Ovary (tissue), 3 donors: ENCODE measurements around the gene CADPS2.

ENCODE experiments used
- EP300 ChIP-seq: sonication (generic); formaldehyde crosslinking; IDR thresholded peaks from one replicate; pipeline ENCODE4 v1.6.1; 2017; ENCODE audit warnings: antibody characterized with exemption
- TF ChIP-seq, protein P1 (sequence below), 3 donors: fragments of 450-650 bp in 2 of 3; fragments of 200-600 bp in 1 of 3; IDR thresholded peaks; one replicate each; pipeline versions ENCODE4 v1.5.1 to v1.8.0; 2016 to 2022; ENCODE audit warnings: antibody characterized with exemption in 3 of 3, mild to moderate bottlenecking in 1 of 3
- donor health status: DM: no; HTN: no; CAD: no.

- TF ChIP-seq, protein P1, sequence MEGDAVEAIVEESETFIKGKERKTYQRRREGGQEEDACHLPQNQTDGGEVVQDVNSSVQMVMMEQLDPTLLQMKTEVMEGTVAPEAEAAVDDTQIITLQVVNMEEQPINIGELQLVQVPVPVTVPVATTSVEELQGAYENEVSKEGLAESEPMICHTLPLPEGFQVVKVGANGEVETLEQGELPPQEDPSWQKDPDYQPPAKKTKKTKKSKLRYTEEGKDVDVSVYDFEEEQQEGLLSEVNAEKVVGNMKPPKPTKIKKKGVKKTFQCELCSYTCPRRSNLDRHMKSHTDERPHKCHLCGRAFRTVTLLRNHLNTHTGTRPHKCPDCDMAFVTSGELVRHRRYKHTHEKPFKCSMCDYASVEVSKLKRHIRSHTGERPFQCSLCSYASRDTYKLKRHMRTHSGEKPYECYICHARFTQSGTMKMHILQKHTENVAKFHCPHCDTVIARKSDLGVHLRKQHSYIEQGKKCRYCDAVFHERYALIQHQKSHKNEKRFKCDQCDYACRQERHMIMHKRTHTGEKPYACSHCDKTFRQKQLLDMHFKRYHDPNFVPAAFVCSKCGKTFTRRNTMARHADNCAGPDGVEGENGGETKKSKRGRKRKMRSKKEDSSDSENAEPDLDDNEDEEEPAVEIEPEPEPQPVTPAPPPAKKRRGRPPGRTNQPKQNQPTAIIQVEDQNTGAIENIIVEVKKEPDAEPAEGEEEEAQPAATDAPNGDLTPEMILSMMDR (IDR thresholded peaks at IDR 0.05), result no peak
- TF ChIP-seq EP300, result no peak
These were observed 516.5 kb downstream of the CADPS2 start for GRCh38 chr7:122369756-122370155.
